ENCODE data around the gene C17orf107. TPM values are rescaled to one million over a fixed set of nuclear protein-coding genes. Genes with fewer than 3 reads are reported as not detected.
A peak's percentile ranks its signal among the peaks of the same experiment; 100 is the strongest.

Gene C17orf107
- total RNA-seq, 2 experiments from 2014 or later = 3.0 to 3.6 TPM

DNA sequence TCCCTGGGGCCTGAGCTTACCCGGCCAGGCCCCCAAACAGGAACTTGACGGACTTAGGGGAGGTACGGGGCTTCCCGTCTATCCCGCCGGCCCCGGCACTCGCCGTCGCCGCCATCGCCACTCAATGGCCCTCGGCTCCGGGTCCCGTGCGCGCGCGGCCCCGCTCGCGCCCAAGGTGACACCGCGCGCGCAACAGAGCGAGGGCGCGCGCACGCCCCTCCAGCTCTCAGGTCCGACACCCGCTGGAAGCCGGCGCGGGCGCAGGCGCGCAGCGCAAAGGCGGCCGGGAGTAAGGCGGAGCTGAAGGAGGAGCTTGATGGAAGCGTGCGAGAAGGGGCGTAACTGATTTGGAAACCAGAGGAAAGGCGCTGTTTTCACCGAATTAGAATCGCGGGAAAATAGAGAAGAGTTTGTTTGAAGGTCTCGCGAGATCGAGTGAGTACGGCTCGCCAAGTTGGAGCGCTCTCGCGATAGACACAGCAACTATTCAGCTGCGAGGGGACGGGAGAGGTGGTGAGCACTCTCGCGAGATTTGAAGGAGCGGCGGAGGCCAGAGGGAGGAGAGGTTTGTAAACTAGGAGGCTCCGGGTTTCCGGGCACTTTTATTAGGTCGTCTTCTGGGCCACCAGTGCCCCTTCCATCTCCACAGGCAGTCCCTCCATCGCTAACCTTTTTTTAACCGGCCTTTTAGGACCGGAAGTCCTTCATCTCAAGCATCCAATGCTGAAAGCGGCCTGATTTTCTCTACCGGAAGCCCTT lies 40.6 kb downstream of the C17orf107 start, which contains the start of the genes RNF167 and SLC25A11:
Gene RNF167, plus strand, starts transcription at position 473 of the 759 bp plus-strand sequence. CDS start 642 bp downstream, outside the sequence.
Gene SLC25A11, minus strand, starts transcription at position 251 of the 759 bp plus-strand sequence. Its CDS starts 136 bp downstream, at position 115.
- Mint-ChIP-seq H3K4me3 (peak within 1 kb of the TSS; percentile 97), H3K27ac (peak within 1 kb of the TSS; percentile 98), H3K27me3 (no peaks in the 10 kb centered on the region), H3K4me1 (ENCODE audit: low read depth) (peaks cover 56% of the 10 kb centered on the region), H3K36me3 (ENCODE audit: low read depth) (peaks cover 74% of the 10 kb centered on the region), H3K9me3 (no peaks in the 10 kb centered on the region)
- DNase-seq = peak; percentile 98
- ChIA-PET CTCF (interaction anchor here (0.8 to 3.1 kb wide), 11 partner anchors 9 to 519 kb away, joined by 3 to 24 read pairs (median 4); partner anchors contain the start of genes CAMTA2, CHRNE, PFN1 and SPAG7), POLR2A (interaction anchor here (0.8 to 20.8 kb wide), 22 partner anchors 8 to 236 kb away, joined by 3 to 627 read pairs (median 6); partner anchors contain the start of genes ARRB2, C17orf107, CAMTA2 and CHRNE)
- ATAC-seq = peak; percentile 85
- intact Hi-C loops (cut with micrococcal nuclease) = no loop called here
- TF ChIP-seq, protein P1, sequence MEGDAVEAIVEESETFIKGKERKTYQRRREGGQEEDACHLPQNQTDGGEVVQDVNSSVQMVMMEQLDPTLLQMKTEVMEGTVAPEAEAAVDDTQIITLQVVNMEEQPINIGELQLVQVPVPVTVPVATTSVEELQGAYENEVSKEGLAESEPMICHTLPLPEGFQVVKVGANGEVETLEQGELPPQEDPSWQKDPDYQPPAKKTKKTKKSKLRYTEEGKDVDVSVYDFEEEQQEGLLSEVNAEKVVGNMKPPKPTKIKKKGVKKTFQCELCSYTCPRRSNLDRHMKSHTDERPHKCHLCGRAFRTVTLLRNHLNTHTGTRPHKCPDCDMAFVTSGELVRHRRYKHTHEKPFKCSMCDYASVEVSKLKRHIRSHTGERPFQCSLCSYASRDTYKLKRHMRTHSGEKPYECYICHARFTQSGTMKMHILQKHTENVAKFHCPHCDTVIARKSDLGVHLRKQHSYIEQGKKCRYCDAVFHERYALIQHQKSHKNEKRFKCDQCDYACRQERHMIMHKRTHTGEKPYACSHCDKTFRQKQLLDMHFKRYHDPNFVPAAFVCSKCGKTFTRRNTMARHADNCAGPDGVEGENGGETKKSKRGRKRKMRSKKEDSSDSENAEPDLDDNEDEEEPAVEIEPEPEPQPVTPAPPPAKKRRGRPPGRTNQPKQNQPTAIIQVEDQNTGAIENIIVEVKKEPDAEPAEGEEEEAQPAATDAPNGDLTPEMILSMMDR (IDR thresholded peaks at IDR 0.05) = no peak

DNA sequence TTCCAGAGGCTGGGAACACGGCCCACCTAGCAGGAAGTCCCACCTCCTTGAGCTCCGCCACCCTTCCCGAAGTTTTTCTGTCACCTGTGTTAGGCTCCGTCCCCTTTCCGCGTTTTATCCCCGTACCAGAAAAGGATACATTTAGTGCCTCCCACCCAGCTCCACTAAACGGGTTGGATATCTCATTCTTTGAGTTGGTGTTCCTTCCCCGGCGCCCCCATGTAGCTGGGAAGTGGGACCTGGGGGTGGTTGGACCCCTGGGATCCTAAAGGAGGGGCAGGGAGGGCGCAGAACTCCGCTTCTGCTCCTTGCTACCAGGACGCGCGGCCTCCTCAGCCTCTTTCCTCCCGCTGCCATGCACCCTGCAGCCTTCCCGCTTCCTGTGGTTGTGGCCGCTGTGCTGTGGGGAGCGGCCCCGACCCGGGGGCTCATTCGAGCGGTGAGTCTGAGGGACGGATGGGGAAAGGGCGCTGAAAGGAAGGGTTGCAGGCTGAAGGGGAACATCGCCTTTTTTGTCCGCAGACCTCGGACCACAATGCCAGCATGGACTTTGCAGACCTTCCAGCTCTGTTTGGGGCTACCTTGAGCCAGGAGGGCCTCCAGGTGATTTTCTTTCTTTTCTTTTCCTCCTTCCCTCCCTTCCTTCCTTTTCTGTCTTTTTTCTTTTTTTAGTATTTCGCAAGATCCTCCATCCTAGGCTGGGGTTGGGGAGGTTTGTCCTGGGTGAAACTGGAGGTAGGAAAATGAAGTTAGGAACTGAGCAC lies 41.4 kb downstream of the C17orf107 start:
- peak overlapping the region; percentile 98 for H3K27ac Mint-ChIP-seq
- intact Hi-C loops (cut with micrococcal nuclease) = no loop called here
- TF ChIP-seq, protein P1 (IDR thresholded peaks at IDR 0.05) = no peak
- H3K27me3 Mint-ChIP-seq = no peaks in the 10 kb centered on the region
- DNase-seq = peak; percentile 64
- H3K4me3 Mint-ChIP-seq = peak overlapping the region; percentile 97
- CTCF ChIA-PET = interaction anchor here (0.8 to 3.1 kb wide), 8 partner anchors 8 to 48 kb away, joined by 3 to 24 read pairs (median 4); partner anchors contain the start of genes CHRNE, PFN1 and SPAG7
- H3K9me3 Mint-ChIP-seq = no peaks in the 10 kb centered on the region
- POLR2A ChIA-PET = interaction anchor here (0.8 to 20.8 kb wide), 19 partner anchors 7 to 237 kb away, joined by 3 to 627 read pairs (median 7); partner anchors contain the start of genes ARRB2, C17orf107, CAMTA2 and CHRNE
- peaks cover 64% of the 10 kb centered on the region for H3K4me1 Mint-ChIP-seq (ENCODE audit: low read depth)
- ATAC-seq = no peak
- peaks cover 81% of the 10 kb centered on the region for H3K36me3 Mint-ChIP-seq (ENCODE audit: low read depth)

DNA sequence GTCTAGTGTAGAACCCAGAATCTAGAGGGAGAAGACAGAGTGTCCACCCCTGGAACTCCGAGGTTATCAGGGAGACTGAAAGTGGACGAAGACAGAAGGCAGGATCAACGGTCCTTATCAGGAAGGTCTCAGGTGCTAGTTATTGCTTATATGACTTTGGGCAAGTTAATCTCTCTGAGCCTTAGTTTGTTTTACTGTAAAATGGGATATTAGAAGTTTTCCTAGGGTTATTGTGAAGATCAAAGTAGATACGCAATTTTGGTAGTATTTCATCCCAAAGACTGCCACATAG lies 41.9 kb downstream of the C17orf107 start:
- DNase-seq (no peak), ATAC-seq (no peak)
- Mint-ChIP-seq H3K4me1 (ENCODE audit: low read depth) (peaks cover 62% of the 10 kb centered on the region), H3K27me3 (no peaks in the 10 kb centered on the region), H3K9me3 (no peaks in the 10 kb centered on the region), H3K27ac (peak overlapping the region; percentile 98), H3K36me3 (ENCODE audit: low read depth) (peaks cover 83% of the 10 kb centered on the region), H3K4me3 (peak overlapping the region; percentile 97)
- intact Hi-C loops (cut with micrococcal nuclease) = no loop called here
- ChIA-PET POLR2A (interaction anchor here (1.2 to 20.8 kb wide), 9 partner anchors 7 to 232 kb away, joined by 5 to 627 read pairs (median 16); partner anchors contain the start of genes ARRB2, C17orf107, CAMTA2 and CHRNE), CTCF (interaction anchor here (1.3 to 1.8 kb wide), 3 partner anchors 26 to 40 kb away, joined by 4 to 5 read pairs (median 5); partner anchors contain the start of gene SPAG7)
- TF ChIP-seq, protein P1 (IDR thresholded peaks at IDR 0.05) = no peak

DNA sequence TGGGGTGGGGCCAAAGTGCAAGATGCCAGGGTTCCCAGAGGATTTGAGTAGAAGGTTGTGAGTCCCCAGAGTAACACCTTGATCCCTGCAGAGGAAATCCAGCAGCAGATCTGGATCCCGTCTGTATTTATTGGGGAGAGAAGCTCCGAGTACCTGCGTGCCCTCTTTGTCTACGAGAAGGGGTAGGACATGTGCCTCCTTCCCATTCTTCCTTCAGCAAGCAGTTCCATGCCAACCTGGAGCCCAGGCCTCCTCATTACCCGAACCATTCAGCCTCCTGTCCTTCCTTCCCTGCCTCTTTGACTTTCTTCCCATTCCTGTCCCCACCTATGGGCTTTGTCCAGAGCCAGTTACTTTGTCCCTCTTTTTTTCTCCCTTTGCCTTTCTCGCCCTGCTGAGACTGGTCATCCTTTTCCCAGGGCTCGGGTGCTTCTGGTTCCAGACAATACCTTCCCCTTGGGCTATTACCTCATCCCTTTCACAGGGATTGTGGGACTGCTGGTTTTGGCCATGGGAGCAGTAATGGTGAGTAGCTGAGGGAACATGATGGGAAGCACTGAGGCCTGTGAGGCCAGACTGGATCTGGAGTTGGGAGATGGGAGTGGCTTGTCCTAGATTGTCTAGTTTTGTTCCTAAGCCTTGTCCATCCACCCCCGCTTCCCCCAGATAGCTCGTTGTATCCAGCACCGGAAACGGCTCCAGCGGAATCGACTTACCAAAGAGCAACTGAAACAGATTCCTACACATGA lies 43.6 kb downstream of the C17orf107 start:
- H3K4me1 Mint-ChIP-seq (ENCODE audit: low read depth) = peaks cover 54% of the 10 kb centered on the region
- DNase-seq (no peak), ATAC-seq (no peak)
- H3K27ac Mint-ChIP-seq = peak overlapping the region; percentile 98
- ChIA-PET CTCF (interaction anchor here (1.4 kb wide), 1 partner anchor 34 kb away, joined by 5 read pairs; no protein-coding TSS in a partner anchor), POLR2A (interaction anchor here (1.0 to 20.8 kb wide), 6 partner anchors 9 to 54 kb away, joined by 3 to 627 read pairs (median 6); partner anchors contain the start of genes C17orf107, CHRNE, ENO3 and INCA1)
- no peaks in the 10 kb centered on the region for H3K9me3 Mint-ChIP-seq
- H3K4me3 Mint-ChIP-seq = peak overlapping the region; percentile 97
- TF ChIP-seq, protein P1 (IDR thresholded peaks at IDR 0.05) = no peak
- H3K27me3 Mint-ChIP-seq = no peaks in the 10 kb centered on the region
- intact Hi-C loops (cut with micrococcal nuclease) = no loop called here
- H3K36me3 Mint-ChIP-seq (ENCODE audit: low read depth) = peaks cover 86% of the 10 kb centered on the region
